Right hindlimb (tissue), 1 donor: ENCODE results near the gene MKRN2.
"Not testable (repeated sequence)": the region's sequence is repeated elsewhere in the genome, so short reads cannot be mapped to it uniquely, and the experiment has no call there.

Experiments used
- DNase-seq: peaks from one replicate; pipeline ENCODE4 v3.0.0-alpha.2; 2018

The MKRN2 gene

GRCh38 chr3:12591456-12591855 is 34.6 kb downstream of the MKRN2 start:
- no peak for DNase-seq

GRCh38 chr3:12591997-12592715 is 35.3 kb downstream of the MKRN2 start:
- no peak for DNase-seq

- DNase-seq: no peak
Observed at GRCh38 chr3:12593473-12593872, 36.6 kb downstream of the MKRN2 start.

GRCh38 chr3:12598890-12599289 is 42.0 kb downstream of the MKRN2 start:
- DNase-seq: no peak

DNA sequence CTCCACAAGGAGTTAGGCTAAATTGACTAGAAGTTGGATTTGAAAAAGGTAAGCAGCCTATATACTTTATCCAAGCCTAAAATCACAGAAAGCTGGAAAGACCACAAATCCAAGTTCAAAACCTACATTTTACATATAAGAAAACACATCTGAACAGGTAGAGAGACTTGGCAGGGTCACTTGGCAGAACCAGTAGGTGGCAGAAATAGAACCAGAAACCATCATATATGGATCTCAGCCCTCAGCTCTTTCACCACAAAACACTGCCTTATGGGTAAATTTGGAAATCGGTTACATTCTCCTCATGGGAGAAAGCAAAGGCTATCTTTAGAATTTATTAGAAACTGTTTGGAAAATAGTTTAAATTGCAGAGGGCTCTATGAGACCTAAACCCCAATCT is 44.2 kb downstream of the MKRN2 start:
- no peak for DNase-seq

GRCh38 chr3:12603969-12604368 is 47.1 kb downstream of the MKRN2 start:
- no peak for DNase-seq

- no peak for DNase-seq
Observed at GRCh38 chr3:12608376-12608775, 51.5 kb downstream of the MKRN2 start.

GRCh38 chr3:12611117-12611516 is 54.2 kb downstream of the MKRN2 start:
- DNase-seq: no peak

DNA sequence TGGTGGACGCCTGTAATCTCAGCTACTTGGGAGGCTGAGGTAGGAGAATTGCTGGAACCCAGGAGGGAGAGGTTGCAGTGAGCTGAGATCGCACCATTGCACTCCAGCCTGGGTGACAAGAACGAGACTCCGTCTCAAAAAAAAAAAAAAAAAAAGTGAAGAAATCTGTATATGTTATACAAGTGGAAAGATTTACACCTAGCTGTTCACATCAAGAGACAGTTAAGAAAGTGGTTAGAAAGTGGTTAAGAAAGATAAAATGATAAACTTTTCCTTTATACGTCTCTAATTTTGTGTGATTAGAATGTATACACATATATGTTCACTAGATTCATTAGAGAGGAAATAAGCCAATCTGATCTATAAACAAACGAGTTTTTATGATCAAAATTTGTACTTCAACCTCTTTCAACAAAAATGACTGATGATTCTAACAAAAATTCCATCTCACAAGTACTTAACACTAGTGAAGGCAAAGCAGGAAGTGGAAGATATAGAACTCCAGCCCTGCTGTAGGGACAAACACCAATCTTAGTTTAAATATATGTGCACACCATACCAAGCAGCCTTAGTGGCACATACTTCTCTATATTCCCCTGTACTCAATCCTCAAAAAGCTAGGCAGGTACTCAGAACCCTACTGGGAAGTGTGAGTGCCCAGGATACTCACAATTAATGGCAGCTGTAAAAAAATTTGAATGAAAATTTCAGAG is 55.8 kb downstream of the MKRN2 start:
- no peak for DNase-seq

DNA sequence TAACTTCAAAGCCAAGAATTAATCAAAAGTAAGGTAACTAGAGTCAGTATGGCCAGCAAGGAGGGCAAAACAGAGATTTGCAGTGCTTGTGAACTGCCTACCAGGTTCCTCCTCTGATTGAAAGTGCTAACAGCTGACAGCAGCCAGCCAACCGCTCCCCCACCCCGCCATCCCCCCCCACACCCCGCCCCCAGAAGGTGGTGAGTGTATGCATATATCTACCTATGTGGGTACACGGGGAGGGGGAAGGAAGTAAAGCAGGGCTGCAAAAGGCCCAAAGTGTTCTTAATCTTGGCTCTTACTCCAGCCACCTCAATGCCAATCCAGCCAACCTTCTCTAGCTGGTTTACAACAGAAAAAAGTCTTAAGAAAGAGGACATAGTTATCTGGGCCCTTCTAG is 56.4 kb downstream of the MKRN2 start:
- DNase-seq: no peak

- no peak for DNase-seq
Observed at GRCh38 chr3:12615266-12615665, 58.4 kb downstream of the MKRN2 start.

- DNase-seq: no peak
Observed at GRCh38 chr3:12618426-12618825, 61.5 kb downstream of the MKRN2 start.

- DNase-seq: no peak
Observed at GRCh38 chr3:12620305-12620704, 63.4 kb downstream of the MKRN2 start.

DNA sequence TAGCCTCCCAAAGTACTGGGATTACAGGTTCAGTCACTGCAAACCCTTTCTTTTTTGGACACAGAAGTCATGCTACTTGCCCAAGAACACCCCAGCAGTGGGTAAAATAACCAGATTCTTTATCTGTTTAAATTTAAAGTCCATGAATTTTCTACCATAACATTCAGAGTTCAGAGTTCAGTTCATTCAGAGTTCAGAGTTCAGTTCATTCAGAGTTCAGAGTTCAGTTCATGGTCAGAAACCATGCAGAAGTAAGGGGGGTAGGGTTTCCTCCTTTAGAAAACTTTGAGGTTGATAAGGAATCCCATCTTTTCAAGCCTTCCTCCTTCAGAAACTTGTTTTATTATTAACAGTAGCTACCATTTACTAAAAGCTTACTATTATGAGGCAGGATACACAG is 63.8 kb downstream of the MKRN2 start:
- no peak for DNase-seq

DNA sequence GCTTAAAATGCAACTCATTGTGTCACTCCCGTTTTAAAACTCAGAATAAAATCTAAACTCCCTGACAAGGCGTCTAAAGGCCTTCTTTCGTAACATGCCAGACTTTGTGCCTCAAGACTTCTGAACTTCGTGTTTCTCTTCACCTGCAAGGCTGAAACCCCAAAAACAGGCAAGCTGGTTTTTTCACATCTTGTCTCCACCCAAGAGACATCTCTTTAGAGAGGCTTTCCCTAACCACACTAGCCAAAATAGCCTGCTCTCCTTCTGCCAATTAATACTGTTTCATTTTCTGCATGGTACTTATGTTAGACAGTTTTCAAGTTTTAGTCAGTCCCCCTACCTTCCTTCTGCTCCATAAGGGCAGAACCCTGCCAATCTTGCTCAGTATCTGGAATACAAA is 65.4 kb downstream of the MKRN2 start:
- DNase-seq: no peak

DNA sequence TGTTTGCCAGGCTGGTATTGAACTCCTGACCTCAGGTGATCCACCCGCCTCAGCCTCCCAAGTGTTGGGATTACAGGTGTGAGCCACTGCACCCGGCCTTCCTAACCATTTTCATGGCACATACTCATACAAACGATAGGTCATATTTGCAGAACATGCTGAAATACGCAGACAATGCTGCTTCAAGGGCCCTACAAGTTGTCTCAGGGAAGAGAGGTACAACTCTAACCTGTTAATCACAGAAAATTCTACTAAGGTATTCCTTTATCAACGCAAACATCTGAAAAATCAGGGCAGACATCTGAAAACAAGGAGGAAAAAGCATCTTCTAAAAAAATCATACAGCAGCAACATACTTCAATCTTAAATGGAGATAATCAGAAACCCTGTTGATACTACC is 67.2 kb downstream of the MKRN2 start:
- DNase-seq: no peak

DNA sequence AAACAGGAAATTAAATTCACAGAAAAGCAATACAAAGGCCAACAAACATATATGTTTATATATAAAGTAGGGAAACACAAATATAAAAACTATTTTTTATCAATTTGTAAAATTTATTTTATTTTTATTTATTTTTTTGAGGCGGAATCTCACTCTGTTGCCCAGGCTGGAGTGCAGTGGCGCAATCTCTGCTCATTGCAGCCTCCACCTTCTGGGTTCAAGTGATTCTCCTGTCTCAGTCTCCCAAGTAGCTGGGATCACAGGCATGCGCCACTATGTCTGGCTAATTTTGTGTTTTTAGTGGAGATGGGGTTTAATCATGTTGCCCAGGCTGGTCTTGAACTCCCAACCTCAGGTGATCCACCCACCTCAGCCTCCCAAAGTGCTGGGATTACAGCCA is 68.1 kb downstream of the MKRN2 start:
- DNase-seq: not testable (repeated sequence)

DNA sequence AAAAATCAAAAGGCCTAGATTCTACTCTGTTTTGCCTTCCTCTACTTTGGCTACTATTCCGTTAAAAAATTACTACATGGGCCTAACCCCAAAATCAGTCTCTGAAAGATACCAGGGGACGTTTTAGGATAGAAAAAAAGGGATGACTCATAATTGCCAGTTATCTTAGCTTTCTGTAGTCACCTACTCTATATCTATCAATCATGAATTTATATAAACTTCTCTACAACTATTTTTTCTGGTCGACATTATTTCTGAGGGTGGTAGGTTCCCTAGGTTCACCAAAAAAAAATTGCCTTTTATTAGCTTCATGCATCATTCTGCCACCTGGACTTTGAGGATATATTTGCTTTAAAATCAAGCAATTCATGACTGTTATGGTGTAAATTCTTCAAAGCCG is 70.5 kb downstream of the MKRN2 start:
- DNase-seq: no peak

DNA sequence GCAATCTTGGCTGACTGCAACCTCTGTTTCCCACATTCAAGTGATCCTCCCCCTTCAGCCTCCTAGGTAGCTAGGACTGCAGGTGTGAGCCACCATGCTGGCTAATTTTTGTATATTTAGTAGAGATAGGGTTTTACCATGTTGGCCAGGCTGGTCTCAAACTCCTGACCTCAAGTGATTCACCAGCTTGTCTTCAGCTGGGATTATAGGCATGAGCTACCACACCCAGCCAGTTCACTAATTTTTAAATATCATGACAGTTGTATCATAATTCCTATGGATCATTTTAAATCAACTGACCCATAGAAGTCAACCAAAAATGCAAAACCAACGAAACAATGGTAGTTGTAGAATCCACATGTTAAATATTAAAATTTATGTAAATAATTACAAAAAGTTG is 71.9 kb downstream of the MKRN2 start:
- DNase-seq: no peak

- no peak for DNase-seq
Observed at GRCh38 chr3:12629560-12629959, 72.7 kb downstream of the MKRN2 start.

DNA sequence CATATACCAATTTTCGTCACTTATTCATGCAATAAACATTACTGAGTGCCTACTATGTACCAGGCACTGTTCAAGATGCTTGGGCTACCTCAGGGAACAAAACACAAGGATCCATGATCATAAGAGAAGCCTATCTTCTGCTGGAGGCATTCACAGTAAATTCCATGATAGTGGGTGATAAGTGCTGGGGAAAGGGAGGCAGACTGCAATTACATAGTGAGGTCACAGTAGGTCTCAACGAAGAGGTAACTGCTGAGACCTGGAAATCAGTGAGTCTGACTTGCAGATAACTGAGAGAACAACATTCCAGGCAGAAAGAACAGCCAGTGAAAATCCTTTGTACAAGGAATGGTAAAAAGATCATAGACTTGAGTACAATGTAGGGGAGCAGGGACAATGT is 73.4 kb downstream of the MKRN2 start:
- no peak for DNase-seq

- not testable (repeated sequence) for DNase-seq
Observed at GRCh38 chr3:12630843-12631242, 74.0 kb downstream of the MKRN2 start.

GRCh38 chr3:12632523-12632922 is 75.6 kb downstream of the MKRN2 start:
- DNase-seq: no peak

DNA sequence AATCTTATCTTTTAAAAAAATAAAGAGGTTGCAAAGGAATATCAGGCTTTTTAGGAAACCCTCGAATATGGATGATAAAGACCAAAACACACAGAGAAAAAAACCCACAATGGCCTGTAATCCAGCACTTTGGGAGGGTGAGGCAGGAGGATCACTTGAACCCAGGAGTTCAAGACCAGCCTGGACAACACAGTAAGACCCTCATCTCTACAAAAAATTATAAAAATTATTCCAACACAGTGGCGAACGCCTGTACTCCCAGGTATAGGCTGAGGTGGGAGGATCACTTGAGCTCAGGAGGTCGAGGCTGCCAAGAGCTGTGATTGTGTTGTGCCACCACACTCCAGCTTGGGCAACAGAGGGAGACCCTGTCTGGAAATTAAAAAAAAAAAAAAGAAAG is 76.2 kb downstream of the MKRN2 start:
- no peak for DNase-seq
